Tibial nerve (tissue), 3 donors: ENCODE measurements around the gene KIFBP.
"Not testable (repeated sequence)": the region's sequence is repeated elsewhere in the genome, so short reads cannot be mapped to it uniquely, and the experiment has no call there.

Experiments used
- CTCF ChIP-seq, 5 experiments: fragments of 200-600 bp in 3 of 5; fragments of 450-650 bp in 2 of 5; sonication (generic) in 3 of 5; IDR thresholded peaks; one replicate each; pipeline ENCODE4 v1.5.1; 2016 to 2019; ENCODE audit warnings: antibody characterized with exemption in 5 of 5, mild to moderate bottlenecking in 3 of 5, moderate library complexity in 2 of 5
- POLR2A ChIP-seq, 2 donors: fragments of 450-650 bp; IDR thresholded peaks; one replicate each; pipeline ENCODE4 v1.6.1; 2017; ENCODE audit warnings: antibody characterized with exemption in 2 of 2, mild to moderate bottlenecking in 2 of 2, moderate library complexity in 2 of 2

GRCh38 chr10:69012778-69013177 is 24.2 kb downstream of the KIFBP start:
- not testable (repeated sequence) for TF ChIP-seq POLR2A, CTCF (IDR thresholded peaks at IDR 0.05)
